ENCODE measurements around the gene CCDC175. TPM values are rescaled to one million over a fixed set of nuclear protein-coding genes. Genes with fewer than 3 reads are reported as not detected.

CCDC175 gene
- total RNA-seq, 2 donors from 2014 or later = not detected

DNA sequence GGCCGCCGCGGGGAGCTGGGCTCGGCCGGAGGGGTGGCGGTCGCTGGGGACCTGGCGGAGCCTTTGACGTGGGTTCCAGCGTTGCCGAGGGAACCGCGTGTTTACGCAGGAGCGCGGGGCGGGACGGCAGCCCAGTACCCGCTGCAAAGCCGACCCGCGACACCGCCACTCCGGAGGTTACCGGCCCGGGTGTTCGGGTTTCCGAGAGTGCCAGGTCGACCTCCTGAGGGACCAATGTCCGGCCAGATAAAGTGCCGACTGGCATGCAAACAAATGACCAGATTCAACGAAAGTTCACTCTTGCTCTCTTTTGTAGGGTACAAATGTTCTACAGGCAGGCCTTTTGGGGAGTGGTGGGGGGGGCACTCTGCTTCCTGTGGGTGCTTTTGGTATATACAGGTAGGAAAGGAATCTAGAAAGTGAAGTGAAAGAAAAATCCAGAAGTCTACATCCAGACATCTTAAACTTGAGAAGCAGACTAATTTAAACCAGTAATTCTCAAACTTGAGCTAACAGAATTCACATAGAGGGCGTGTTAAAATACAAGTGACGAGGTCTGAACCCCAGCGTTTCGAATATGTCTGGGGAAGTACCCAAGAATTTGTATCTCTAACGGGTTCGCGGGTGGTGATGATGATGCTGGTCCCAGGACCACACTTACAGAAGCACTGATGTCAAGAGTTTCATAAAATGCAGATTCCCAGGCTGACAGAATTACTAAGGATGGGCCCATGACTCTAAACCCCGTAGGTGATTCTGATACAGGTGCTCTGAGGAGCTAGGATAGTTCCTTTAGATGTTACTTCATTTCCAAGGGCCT is 111.1 kb downstream of the CCDC175 start, which contains the start of gene GPR135:
Gene GPR135 (minus strand): TSS at position 65 of the 820 bp plus-strand sequence. CDS start 154 bp downstream, outside the sequence.
- no peaks in the 10 kb centered on the region for H3K9me3 Mint-ChIP-seq
- ATAC-seq (peak; percentile 40 to 48), DNase-seq (ENCODE audit: low spot score in 2 of 2) (peak in 1 of 2 donors; percentile 29)
- peak within 1 kb of the TSS in 1 of 2 donors; percentile 56 for H3K27ac Mint-ChIP-seq
- no peaks in the 10 kb centered on the region for H3K36me3 Mint-ChIP-seq

DNA sequence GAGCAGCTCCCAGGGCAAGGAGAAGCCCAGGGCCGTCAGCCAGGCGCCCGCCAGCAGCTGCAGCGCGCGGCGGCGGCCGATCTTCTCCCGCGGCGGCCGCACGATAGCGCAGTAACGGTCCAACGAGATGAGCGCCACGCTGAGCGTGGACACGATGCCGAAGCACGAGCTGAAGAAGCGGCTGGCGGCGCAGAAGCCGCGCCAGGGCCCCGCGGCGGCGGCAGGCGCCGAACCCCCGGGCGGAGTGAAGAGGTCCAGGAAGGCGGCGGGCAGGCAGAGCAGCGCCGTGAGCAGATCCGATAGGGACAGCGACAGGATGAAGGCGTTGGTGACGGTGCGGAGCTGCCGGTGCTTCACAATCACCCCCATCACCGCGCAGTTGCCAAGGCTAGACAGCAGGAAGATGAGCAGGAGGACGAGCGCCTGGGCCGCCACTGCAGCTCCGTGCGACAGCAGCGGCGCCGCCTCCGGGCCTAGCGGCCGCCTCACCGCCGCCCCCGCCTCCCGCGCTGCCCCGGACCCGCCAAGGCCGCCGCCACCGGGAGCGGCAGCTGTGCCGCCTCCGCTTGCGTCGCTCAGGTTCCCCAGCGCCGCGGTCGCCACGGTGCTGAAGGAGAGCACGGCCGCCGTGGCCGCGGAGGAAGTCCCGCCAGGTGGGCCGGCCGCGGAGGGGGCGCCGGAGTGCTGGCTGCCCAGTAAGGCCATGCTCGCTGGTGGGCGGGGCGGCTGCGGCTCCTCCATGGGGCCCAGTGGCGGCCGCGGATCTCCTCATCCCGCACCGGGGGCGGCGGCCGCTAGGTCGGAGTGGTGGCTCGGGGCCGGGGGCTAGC is 111.9 kb downstream of the CCDC175 start:
- DNase-seq (ENCODE audit: low spot score in 2 of 2) = peak; percentile 41 to 70
- Mint-ChIP-seq H3K9me3 (no peaks in the 10 kb centered on the region), H3K36me3 (peaks cover 0 to 4% of the 10 kb centered on the region in 2 donors), H3K27ac (peak overlapping the region in 1 of 2 donors; percentile 56)
- peak; percentile 81 to 83 for ATAC-seq

DNA sequence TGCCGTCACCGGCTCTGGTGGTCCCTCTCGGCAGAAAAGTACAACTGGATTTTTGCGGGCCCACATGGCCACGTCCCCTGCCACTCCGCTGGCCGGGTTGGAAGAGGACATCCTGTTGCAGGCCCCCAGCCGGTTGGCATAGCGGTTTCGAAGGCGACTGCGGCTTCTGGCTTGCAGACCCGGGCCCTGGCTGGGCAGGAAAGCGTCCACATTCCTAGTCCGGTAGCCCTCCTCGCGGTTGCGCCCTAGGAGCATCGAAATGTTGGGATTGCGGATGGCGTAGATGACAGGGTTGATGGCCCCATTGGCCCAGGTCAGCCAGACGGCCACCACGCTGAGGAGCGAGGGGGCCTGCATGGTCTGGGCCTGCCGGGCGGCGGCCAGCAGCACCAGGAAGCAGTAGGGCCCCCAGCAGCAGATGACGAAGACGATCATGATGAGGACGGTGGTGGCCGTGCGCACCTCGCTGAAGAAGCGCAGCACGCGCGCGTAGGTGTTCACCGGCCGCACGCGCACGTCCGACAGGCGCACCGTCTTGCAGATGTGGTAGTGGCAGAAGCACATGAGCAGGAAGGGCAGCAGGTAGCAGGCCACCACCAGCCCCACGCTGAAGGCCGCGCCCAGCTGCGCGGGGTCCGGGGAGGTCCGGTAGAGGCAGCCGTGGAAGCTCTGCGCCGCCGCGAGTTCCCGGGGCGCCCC is 112.7 kb downstream of the CCDC175 start:
- peak; percentile 37 to 49 for ATAC-seq
- H3K9me3 Mint-ChIP-seq = no peaks in the 10 kb centered on the region
- H3K36me3 Mint-ChIP-seq = peaks cover 0 to 11% of the 10 kb centered on the region in 2 donors
- peak overlapping the region in 1 of 2 donors; percentile 56 for H3K27ac Mint-ChIP-seq
- DNase-seq (ENCODE audit: low spot score in 2 of 2) = peak; percentile 40 to 57

DNA sequence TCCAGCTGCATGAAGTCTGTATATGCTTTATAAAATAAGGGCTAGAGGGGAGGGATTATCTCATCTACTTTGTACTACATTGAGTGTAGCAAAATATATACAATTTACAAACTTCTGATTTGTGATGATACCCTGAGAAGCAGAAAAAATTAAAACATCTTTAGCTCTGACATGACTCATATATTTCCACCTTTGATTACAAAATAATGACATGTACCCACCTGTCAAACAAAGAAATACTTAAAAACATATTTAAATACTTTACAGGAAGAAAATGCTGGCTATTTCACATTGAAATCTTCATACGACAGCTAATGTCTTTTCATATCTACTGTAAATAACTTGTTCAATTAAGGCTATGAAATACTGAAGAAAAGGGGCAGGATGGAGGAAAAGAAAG is 114.7 kb downstream of the CCDC175 start:
- no peaks in the 10 kb centered on the region for H3K9me3 Mint-ChIP-seq
- no peak for ATAC-seq
- H3K36me3 Mint-ChIP-seq = peaks cover 13 to 25% of the 10 kb centered on the region in 2 donors
- no peak overlapping the region for H3K27ac Mint-ChIP-seq
- DNase-seq (ENCODE audit: low spot score in 2 of 2) = no peak

DNA sequence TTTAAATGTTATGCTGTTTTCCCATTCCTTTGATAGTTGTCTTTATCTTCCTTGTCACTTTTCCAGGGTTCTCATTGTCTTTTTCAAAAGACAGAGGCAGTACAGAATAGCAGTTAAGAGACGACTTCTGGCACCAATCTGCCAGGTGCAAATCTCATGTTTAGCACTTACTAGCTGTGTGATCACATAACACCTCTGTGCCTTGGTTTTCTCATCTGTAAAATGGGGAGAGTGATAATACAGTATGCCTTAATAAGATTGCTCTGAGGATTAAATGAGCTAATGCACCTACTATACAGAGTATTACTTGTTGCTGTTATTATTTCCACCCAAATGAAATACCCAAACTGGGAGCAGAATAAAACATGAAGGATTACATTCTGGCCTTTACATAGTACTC is 116.2 kb downstream of the CCDC175 start:
- no peak for DNase-seq (ENCODE audit: low spot score in 2 of 2)
- Mint-ChIP-seq H3K27ac (no peak overlapping the region), H3K9me3 (no peaks in the 10 kb centered on the region), H3K36me3 (peaks cover 25 to 33% of the 10 kb centered on the region in 2 donors)
- no peak for ATAC-seq

DNA sequence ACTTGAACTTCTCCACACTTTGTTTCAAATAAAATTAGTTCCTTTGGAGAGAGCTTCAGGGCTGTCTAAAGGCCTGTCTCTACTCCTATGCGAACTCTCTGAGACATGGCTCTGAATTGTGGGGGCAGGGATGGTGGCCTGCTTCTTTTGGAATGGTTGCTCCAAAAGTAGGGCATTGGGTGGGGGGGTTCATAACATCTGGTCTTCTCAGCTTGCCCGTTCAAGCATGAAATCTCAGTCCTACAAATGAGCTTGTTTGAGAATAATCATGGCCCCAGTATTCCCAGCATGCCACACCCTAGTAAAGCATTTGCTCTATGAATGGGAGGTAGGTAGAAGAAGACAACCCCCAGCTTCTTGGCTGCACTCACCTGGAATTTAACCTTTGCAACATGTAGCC is 118.1 kb downstream of the CCDC175 start:
- ATAC-seq (no peak), DNase-seq (ENCODE audit: low spot score in 2 of 2) (no peak)
- H3K27ac Mint-ChIP-seq = no peak overlapping the region
- H3K9me3 Mint-ChIP-seq = no peaks in the 10 kb centered on the region
- H3K36me3 Mint-ChIP-seq = peaks cover 32 to 46% of the 10 kb centered on the region in 2 donors

DNA sequence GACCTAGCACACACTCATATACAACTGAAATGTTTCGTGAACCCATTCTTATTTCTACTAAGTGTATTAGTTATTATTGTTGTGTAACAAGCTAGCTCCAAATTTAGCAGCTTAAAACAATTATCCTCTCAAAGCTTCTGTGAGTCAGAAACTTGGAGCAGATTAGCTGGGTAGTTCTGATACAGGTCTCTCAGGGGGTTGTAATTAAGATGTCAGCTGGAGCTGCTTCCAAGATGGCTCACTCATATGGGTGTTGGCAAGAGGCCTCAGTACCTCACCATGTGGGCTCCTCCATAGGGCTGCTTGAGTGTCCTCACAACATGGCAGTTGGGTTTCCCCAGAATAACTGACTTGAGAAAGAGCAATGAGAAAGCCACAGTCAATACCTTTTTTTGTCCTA is 121.2 kb downstream of the CCDC175 start:
- H3K36me3 Mint-ChIP-seq = peaks cover 32 to 50% of the 10 kb centered on the region in 2 donors

More for the DNA sequence above, 121.2 kb downstream of the CCDC175 start:
- H3K27ac Mint-ChIP-seq = no peak overlapping the region
- DNase-seq (ENCODE audit: low spot score in 2 of 2) (no peak), ATAC-seq (no peak)
- no peaks in the 10 kb centered on the region for H3K9me3 Mint-ChIP-seq

Other genes with a start within 250 kb of the CCDC175 start
- 1 to 10 TPM; 1.6 to 2.1 TPM for gene GPR135, start 111.4 kb downstream of the CCDC175 start, total RNA-seq
- 10 to 100 TPM in 1 of 2 donors, 1 to 10 TPM in 1; 6.4 to 16.2 TPM for gene L3HYPDH, start 92.4 kb downstream of the CCDC175 start, total RNA-seq
- gene JKAMP, start 92.3 kb downstream of the CCDC175 start, total RNA-seq = 10 to 100 TPM; 23.5 to 25.0 TPM